HG03432 (cell line): ENCODE measurements around the gene DHX9.
"Not testable (repeated sequence)": the region's sequence is repeated elsewhere in the genome, so short reads cannot be mapped to it uniquely, and the experiment has no call there.

ENCODE experiments used
- ATAC-seq: cut with Tn5 transposase; IDR thresholded peaks from one replicate; pipeline ENCODE4 v1.9.1; 2021; ENCODE audit warnings: mild to moderate bottlenecking, moderate library complexity; ENCODE audit not compliant: unreplicated experiment

Gene DHX9

DNA sequence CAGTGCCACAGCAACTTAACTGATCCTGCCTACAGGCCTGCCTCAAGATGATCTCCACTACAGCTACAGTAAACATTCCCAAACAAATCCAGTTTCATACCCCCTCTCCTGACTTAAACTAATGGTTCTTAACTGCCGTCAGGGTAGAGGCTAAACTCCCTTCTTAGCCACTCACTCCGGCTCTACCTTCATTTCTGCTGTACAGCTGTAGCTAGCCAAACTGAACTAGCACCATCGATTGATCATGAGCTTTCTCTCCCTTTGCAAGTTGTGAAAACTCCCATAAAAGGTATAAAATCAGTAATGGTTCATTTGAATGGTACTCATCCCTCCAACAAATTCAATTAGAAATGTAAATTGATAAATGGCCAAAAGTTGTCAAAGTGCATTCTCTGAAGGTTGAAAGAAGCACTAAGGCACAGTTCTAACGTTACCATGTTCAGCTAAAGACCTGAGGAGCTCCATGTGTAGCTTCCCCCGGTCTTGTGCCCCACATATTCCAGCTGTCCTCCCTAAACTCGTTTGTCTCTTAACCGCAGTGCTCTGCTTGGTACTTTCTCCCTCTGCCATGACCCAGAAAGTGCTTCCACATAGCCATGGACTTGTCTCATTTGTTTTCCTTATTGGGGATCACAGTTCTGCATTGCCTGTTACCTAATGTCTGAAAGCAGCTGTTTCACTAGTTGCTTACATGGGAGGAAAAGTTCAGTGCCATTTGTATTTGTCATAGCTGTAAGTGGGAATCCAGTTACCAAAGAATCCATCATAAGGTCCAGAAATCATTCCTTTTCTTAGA is 49.8 kb downstream of the DHX9 start:
- ATAC-seq = no peak

DNA sequence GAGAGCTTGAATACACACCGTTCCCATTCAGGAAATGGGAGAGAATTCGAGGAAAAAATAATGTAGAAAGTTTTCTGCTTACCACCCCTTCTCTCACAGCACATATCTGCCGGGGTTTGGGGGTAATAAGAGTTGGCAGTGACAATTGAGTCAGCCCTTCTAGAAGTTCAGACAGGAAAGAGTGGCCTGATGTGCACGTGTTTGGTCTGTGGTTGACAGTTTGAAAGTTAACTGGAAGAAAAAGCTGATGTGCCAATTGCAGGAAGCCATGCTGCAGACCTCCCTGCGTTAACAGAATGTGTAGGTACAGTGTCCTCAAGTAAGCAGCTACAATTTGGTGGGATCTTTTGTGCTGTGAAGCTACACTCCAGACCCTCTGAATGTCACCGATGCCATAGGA is 50.9 kb downstream of the DHX9 start:
- no peak for ATAC-seq

DNA sequence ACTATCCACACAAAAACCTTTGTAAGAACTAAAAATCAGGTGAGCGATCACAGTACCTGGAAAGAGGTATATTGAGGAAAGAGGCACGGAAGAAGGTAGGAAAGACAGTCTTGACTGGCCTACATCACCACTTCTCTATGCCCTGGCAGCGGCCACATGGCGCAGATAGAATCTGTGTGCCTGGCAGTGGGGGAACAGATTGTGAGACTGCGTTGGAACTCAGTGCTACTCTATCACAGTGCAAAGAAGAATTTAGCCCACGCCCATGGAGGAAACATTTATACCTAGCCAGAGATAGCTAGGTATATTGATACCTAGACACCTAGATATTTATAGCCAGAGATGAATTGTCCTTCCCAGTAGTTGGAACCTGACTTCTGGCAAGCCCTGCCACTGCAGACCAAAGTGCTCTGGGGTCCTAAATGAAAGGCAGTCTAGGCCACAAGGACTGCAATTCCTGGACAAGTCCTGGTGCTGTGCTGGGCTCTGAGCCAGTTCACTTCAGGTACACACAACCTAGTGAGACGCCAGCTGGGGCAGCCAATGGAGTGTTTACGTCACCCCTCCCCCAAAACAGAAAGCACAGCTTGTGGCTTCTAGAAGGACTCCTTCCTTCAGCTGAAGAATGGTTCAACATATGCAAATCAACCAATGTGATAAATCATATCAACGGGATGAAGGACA is 51.9 kb downstream of the DHX9 start:
- ATAC-seq = no peak

DNA sequence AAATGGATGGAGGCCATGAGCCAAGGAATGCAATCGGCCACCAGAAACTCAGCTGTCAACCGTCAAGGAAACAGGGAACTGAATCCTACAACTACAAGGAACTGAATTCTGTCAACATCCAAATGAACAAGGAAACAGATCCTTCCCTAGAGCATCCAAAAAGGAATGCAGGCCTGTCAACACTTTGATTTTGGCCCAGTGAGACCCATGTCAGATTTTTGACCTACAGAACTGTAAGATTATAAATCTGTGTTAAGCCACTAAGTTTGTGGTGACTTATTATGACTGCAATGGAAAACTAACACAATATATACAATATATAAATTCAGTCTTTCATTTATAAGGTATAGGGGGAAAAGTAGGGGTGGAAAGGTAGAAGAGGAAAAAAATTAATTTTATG is 58.5 kb downstream of the DHX9 start:
- ATAC-seq = no peak

DNA sequence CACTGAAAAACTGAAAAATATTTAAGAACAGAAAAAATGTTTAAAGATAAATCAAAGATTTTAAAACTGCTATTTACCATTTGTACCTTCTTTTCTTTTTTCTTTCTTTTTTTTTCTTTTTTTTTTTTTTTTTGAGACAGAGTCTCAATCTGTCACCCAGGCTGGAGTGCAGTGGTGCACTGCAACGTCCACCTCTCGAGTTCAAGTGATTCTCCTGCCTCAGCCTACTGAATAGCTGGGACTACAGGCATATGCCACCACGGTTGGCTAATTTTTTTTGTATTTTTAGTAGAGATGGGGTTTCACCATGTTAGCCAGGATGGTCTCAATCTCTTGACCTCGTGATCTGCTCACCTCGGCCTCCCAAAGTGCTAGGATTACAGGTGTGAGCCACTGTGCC is 62.8 kb downstream of the DHX9 start:
- ATAC-seq = not testable (repeated sequence)

DNA sequence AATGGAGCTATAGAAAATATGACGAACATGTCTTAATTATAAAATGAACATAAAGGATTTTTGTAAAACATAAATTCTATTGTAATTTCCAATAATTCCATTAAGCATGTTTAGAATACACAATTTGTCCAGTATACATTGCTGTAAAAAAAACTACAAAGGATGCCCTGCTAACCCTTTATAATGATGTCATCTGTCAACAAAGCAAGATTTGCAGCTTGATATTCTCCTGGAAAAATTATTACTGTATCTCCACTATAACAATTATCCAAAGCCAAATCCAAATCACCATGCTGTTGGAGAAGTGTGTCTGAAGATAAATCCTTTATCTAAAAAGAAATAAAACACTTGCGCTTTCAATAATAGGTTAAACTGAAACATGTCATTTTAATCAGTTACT is 66.2 kb downstream of the DHX9 start:
- no peak for ATAC-seq

DNA sequence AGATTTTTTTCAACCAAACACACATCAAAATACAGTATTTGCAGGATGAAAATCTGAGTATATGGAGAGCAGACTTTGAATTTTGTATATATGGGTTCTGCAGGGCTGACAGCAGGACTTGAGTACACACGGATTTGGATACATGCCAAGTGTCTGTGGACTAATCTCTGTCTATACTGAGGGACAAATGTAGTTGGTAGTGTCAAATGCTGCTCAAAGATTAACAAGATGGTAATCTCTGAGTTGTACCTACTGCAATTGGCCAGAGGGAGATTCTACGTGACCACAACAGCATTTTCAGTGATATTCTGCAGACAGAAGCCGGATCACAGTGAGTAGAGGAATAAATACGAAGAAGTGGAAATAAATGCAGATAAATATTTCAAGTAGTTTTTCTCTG is 70.4 kb downstream of the DHX9 start:
- no peak for ATAC-seq

DNA sequence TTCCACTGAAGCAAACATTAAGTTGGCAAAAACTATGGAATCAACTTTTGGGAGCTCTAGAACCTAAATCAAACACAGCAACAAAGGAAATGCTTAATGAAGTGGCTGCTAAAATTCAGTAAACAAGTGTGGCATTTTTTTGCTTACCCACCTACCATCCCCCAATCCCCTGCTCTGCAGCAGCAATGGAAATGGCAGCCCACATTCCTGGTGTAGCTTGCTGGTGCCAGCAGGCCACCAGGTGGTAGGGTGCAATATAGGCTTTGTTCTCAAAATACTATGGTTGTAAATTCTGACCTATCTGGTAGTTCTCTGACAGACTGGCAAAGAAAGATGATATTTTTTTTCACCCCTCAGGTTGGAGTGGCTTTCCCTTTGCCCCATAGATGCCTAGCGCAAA is 71.0 kb downstream of the DHX9 start:
- no peak for ATAC-seq

DNA sequence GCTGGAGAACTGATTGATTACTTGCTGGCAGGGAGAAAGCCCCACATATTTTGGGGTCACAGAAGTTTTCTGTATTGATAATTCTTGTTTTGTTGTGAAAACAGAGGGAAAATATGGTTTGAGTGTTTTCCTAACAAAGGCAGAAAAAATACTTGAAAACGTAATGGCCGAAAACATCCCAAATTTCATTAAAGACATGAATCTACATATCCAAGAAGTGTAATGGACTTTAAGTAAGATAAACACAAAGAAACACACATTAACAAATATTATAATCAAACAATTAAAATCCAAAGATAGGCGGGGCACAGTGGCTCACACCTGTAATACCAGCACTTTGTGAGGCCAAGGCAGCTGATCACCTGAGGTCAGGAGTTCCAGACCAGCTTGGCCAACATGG is 74.3 kb downstream of the DHX9 start:
- ATAC-seq = no peak

DNA sequence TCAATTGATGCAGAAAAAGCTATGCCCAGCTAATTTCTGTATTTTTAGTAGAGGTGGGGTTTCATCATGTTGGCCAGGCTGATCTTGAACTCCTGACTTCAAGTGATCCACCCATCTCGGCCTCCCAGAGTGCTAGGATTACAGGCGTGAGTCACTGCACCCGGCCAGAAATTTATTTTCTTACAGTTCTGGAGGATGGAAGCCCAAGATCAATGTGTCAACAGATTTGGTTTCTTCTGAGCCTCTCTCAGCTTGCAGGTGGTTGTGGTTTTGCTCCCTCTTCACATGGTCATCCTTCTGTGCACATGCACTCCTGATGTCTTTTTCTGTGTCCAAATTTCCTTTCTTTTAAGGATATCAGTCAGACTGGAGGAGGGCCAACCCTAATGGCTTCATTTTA is 78.2 kb downstream of the DHX9 start:
- no peak for ATAC-seq

DNA sequence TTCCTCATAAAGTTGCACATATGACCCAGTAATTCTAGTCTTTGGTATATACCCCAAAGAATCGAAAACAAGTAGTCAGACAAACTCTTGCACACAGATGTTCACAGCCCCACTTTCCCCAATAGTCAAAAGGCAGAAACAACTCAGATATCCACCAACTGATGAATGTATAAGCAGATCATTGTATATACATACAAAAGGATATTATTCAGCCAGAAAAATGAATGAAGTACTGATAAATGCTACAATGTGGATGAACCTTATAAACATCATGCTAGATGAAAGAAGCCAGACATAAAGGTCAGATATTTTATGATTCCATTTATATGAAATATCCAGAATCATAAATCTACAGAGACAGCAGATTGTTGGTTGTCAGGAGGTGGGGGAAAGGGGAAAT is 86.5 kb downstream of the DHX9 start:
- ATAC-seq = no peak

DNA sequence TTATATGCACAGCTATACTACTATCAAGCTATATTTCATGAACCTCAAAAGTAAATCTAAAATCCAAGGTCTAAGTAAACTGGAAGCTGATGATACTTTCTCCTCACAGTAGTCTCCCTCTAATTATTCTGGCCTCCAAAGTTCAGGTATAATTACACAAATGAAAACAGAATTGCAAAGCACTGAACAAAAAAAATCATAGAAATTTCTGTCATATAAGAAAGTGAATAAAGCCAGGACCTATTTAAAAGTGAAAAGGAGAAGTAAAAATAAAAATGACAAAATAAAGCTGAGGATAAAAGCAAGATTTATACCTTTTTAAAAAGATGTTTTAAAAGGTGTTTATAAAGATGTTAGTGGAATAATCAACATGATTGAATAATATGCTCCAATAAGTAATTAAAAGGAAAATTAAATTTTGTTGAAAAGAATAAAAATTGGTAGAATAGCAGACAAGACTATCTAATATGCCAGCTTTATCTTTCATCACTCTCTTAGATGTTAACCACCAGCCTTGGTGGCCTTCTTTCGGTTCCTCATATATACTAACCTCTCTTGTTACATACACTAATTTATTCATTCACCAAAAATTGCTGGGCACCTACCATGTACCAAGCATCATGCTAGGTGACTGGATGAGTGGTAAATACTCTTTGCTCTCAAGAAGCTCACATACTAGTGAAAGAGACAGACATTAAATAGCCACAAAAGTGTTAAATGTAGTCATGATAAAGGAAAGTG is 88.7 kb downstream of the DHX9 start:
- ATAC-seq = peak; percentile 57

DNA sequence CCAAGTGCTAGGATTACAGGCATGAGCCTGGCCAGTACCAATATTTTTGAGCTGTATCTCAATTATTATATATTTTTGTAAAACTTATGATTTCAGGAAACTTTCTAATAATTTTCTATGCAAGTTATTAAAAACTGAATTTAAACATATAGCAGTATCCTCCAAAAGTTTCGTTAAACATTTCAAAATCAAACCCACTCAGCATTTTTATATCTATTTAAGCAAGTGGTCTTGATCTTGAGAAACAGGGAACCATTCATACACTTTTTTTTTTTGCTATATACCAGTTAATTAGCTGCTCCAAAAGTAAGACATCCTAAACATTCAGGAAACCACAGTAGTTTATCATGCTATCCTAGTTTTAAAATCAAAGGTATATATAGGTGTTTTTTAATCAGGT is 91.8 kb downstream of the DHX9 start:
- no peak for ATAC-seq

DNA sequence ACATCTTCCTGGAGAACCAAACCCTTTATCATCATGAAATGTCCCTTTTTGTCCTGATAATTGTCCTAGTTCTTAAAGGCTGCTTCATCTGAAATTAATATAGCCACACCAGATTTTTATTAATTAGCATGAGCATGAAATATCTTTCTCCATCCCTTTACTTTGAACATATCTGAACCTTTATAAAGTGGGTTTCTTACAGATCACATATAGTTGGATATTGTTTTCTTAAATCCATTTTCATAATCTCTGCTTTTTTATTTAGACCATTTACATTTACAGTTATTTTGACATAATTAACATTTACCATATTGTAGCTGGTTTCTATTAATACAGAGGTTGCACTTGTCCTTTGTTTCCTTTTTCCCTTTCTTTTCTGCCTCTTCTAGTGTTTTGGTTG is 96.6 kb downstream of the DHX9 start:
- ATAC-seq = no peak
